Stimulated activated CD4-positive, alpha-beta T cell treated with anti-CD3 and anti-CD28 coated beads, Interleukin-15, amount 100 ng/mL, for 1 hour (primary cell): Measurements from ENCODE around the gene LPAR5.

Source experiments
- DNase-seq, 2 donors: peaks; one replicate each; pipeline ENCODE4 v3.0.0-alpha.2; 2020; ENCODE audit warnings: low read depth in 1 of 2, low spot score in 1 of 2

The LPAR5 gene

GRCh38 chr12:6635856-6636531 lies at the start of gene LPAR5:
Gene LPAR5, minus strand, starts transcription at chr12:6635959. Its CDS starts 14,711 bp downstream, at chr12:6621248.
- no peak for DNase-seq

DNA sequence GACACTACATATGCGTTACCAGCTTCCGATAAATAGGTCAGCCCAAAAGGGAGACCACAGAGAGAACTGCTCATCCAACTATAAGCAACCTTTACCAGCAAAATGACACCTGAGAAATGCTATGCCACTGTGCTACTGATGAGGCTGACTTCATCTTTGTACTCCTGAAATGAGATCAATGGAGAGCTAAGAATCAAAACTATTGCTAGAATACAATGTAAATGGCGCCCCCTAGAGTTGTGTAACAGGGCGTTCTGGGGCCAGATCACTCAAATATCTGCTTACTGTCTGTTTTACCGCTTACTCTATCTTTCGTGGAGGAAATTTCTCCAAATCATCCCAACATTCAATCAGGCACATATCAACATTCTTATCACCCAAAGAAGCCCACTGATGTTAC lies 48.9 kb upstream of the LPAR5 start:
- DNase-seq = no peak

- DNase-seq = no peak
Observed at GRCh38 chr12:6676962-6677361, 41.2 kb upstream of the LPAR5 start.

GRCh38 chr12:6672143-6672542 lies 36.4 kb upstream of the LPAR5 start:
- no peak for DNase-seq

DNA sequence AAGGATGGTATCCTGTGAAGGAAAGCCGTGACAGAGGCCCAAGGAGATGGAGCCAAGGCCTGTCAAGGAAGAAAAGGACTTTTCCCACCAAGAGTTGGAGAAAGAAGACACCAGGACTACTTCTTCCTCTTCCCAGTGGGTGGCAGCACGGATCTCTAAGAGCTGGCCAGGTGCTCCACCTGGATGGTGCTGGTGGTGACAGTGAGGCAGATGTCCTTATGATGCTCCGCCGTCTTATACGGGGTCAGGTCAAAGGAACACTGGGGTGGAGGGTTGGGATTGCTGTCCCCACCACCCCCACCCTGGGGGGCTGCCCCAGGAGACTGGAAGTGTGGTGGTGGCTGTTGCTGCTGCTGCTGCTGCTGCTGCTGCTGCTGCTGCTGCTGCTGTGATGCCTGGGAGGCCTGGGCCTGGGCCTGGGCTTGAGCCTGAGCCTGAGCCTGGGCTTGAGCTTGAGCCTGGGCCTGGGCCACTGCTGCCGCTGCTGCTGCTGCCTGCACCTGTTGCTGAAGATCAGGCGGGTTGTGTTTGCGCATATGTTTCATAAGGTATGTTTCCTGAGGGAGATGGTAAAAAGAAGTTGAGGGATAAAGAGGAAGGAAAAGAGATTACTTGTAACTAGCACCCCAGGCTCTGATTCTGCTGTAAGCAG lies 31.9 kb upstream of the LPAR5 start:
- DNase-seq = no peak

DNA sequence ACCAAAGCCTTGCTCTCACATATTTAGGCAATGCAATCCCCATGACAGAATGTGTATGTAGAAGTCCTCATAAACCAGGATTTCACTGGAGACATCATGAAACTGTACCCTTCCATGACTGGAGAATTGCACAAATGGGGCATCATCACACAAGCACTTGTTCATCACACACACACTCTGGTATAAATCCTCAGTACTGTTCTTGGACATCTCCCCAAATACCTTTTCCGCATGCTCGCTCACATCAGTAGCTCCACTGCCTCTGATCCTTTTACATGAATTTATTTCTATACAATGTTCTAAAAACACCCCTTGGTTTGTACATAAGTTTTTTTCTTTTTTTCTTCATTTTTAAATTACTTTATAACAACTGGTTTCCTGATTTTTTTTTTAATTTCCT lies 30.5 kb upstream of the LPAR5 start:
- no peak for DNase-seq

- DNase-seq = no peak
Observed at GRCh38 chr12:6664902-6665301, 29.1 kb upstream of the LPAR5 start.

GRCh38 chr12:6662906-6663742 lies 27.4 kb upstream of the LPAR5 start, which contains the start of gene ING4:
Gene ING4, minus strand, starts transcription at chr12:6663119. Its CDS starts 18 bp downstream, at chr12:6663101.
- DNase-seq = peak; percentile 84 to 87

- DNase-seq = no peak
Observed at GRCh38 chr12:6662602-6662905, 26.8 kb upstream of the LPAR5 start.

GRCh38 chr12:6653987-6654386 lies 18.2 kb upstream of the LPAR5 start:
- DNase-seq = no peak

GRCh38 chr12:6653342-6653741 lies 17.6 kb upstream of the LPAR5 start:
- no peak for DNase-seq

DNA sequence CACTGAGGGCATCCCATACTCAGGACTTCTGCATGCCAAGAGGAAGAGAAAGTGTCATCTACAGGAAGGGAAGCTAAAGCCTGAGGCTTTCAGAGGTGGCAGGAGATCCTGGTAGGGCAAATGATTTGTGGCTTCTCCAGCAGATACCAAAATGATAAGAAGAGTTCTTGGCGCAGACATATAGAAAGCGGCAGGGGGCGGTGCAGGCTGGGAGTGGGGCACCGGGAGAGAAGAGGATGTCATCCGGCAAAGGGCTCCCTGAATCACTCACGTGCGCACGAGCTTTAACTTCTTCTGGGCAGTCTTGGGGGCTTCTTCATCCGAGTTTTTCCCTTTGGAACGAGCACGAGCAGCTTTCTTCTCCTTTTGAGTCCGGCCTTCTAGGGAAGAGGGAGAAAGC lies 16.6 kb upstream of the LPAR5 start:
- no peak for DNase-seq

- no peak for DNase-seq
Observed at GRCh38 chr12:6650832-6651231, 15.1 kb upstream of the LPAR5 start.

GRCh38 chr12:6647083-6647604 lies 11.4 kb upstream of the LPAR5 start, which contains the start of gene ACRBP:
Gene ACRBP, minus strand, starts transcription at chr12:6647432. Its CDS starts 66 bp downstream, at chr12:6647366.
- peak in 1 of 2 donors; percentile 30 for DNase-seq

DNA sequence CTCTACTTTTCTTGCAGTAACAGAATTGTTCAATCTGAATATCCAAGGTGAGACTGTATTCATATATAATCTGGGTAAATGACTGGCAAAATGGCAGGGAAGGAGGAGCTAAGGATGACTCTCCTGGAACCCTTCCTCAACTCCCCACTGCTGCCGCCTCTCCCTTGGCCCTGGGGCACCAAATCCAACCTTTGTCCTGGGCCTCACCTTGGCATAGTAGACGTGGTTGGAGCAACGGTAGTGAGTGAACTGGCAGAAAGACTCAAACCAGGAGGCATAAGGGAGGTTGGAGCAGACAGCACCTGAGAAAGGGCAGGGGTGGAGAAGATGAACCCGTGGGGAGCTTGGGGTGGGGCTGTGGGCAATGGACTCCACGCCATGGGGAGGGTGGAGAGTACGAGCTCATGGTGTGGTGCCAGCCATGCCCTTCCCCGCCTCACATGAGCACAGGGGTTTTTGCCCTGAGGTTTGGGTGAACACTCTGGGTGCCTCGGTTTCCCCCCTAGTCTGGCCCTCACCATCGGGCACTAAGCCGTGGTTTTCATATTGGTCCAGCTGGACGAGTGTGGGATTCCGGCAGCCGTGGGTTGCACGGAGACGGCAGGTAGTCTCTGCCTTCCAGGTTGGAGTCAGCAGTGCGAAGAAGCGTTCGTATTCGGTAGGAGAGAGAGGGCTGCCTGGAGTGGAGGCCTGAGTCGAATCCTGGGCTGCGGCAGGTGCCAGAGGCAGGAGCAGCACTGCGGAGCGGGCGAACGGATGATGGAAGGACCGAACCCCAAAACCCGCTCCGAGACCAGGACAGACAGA lies 10.7 kb upstream of the LPAR5 start:
- no peak for DNase-seq

DNA sequence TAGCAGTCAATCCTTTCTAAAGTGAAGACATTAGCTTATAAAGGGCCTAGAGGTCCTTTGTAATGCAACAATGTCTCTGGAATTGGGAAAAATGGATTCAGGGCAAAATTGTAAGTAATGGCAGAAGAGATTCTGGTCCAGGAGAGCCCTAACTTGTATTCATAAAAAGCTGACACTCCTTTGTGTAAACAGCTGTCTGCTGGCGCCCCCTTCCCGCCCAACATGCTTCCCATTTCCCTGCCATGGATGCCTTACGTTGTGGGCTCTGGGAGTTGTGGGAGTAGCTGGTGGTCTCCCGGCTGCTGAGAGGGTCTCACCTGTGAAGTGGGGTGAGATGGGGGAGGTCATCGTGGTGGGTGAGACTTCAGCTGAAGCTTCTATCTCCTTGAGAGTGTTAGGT lies 9.1 kb upstream of the LPAR5 start:
- no peak for DNase-seq

DNA sequence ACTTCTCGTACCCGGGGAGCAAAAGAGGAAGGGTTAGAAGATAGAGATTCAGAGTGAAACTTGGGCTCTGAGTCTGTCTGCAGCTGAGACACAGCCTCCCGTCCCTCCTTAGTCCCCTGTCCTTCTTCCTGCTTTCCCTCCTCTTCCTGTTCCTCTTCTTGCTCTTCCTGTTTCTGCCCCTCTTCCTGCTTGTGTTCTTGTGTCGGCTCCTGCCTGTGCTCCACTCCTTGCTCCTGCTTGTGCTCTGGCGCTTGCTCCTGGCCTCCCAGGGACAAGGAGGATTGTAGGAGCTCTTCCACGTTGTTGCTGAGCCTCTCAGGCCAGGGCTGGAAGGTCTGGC lies 8.5 kb upstream of the LPAR5 start:
- no peak for DNase-seq

- DNase-seq = no peak
Observed at GRCh38 chr12:6643569-6644256, 8.0 kb upstream of the LPAR5 start.

GRCh38 chr12:6641131-6641530 lies 5.4 kb upstream of the LPAR5 start:
- DNase-seq = no peak

DNA sequence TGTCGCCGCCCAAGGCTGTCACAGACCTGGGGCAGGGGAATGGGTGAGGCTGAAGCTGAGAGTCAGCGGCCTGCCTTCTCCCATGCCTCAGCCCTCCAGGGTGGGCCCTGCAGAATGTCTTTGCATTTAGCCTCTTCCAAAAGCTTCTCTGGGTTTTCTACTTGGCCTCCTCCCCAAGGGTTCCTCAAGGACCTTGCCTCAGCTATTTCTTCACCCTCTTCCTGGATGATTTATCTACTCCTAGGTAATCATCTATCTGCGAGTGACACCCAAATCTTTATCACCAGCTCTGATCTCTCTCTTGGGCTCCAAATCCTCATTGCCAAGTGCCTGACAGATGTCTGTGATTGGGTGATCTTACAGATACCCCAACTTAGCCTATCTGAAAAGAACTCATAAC lies 4.7 kb upstream of the LPAR5 start:
- DNase-seq = no peak
